AG09309 (cell line): ENCODE results near the gene TEPSIN.

Experiments
- DNase-seq: peaks from one replicate; pipeline ENCODE4 v3.0.0-alpha.2; 2010; ENCODE audit warnings: low read depth
- H3K4me3 ChIP-seq: 2 replicates; pipeline ENCODE4 v1.5.1; 2011; ENCODE audit warnings: mild to moderate bottlenecking, low read depth, low read length, moderate library complexity; ENCODE audit not compliant: control insufficient read depth
- CTCF ChIP-seq: IDR thresholded peaks from 2 replicates; pipeline ENCODE4 v1.5.1; 2011; ENCODE audit warnings: mild to moderate bottlenecking, low read depth, low read length, inconsistent platforms; ENCODE audit not compliant: insufficient read depth, control insufficient read depth; ENCODE audit errors: missing control alignments

Gene TEPSIN

GRCh38 chr17:81197831-81198490 lies 40.9 kb downstream of the TEPSIN start:
- TF ChIP-seq CTCF, result no peak
- H3K4me3 ChIP-seq, result no peak overlapping the region
- no peak for DNase-seq

GRCh38 chr17:81197409-81197795 lies 41.5 kb downstream of the TEPSIN start:
- no peak for TF ChIP-seq CTCF
- H3K4me3 ChIP-seq, result no peak overlapping the region
- DNase-seq, result no peak

- DNase-seq, result no peak
- TF ChIP-seq CTCF, result no peak
- H3K4me3 ChIP-seq, result no peak overlapping the region
These were observed 42.1 kb downstream of the TEPSIN start for GRCh38 chr17:81196505-81197408.

- no peak for TF ChIP-seq CTCF
- DNase-seq, result no peak
- no peak overlapping the region for H3K4me3 ChIP-seq
These were observed 42.8 kb downstream of the TEPSIN start for GRCh38 chr17:81195941-81196495.

GRCh38 chr17:81194941-81195901 lies 43.6 kb downstream of the TEPSIN start:
- DNase-seq, result no peak
- TF ChIP-seq CTCF, result no peak
- H3K4me3 ChIP-seq, result no peak overlapping the region
